CD4-positive, alpha-beta T cell (primary cell): Measurements from ENCODE around the gene MAL. TPM values are rescaled to one million over a fixed set of nuclear protein-coding genes. Genes with fewer than 3 reads are reported as not detected.

Experiments used
- ATAC-seq: fragments of 200-7000 bp; cut with Tn5 transposase; one replicate; pipeline ENCODE4 v1.10.0; 2022; ENCODE audit warnings: mild to moderate bottlenecking; ENCODE audit not compliant: poor library complexity
- CTCF ChIA-PET: fragments of 350-600 bp; sonication (Branson Sonifier 250); formaldehyde crosslinking; loops from one replicate; lab custom pipeline; 2021; ENCODE audit warnings: antibody characterized with exemption, inconsistent platforms; lab: Charles Lee
- POLR2A ChIA-PET: fragments of 350-600 bp; sonication (Branson Sonifier 250); formaldehyde crosslinking; loops from one replicate; lab custom pipeline; 2021; ENCODE audit warnings: antibody characterized with exemption, inconsistent platforms; lab: Charles Lee
- DNase-seq, 14 experiments: peaks; one replicate each; pipeline ENCODE4 v3.0.0-alpha.2; 2013 to 2020; ENCODE audit warnings: mixed read lengths in 2 of 14
- H3K27ac ChIP-seq, 2 donors: one replicate each; pipeline versions ENCODE4 v1.5.1 to v1.7.0; 2013; ENCODE audit warnings: low read length in 2 of 2, low read depth in 1 of 2, mild to moderate bottlenecking in 1 of 2
- H3K27me3 ChIP-seq, 2 experiments: 1 replicate in 1 of 2; 2 replicates in 1 of 2; pipeline versions ENCODE4 v1.6.1 to v1.7.0; 2013; ENCODE audit warnings: low read length in 2 of 2, control low read depth in 1 of 2, mild to moderate bottlenecking in 1 of 2, moderate library complexity in 1 of 2; ENCODE audit not compliant: insufficient read depth in 2 of 2, control insufficient read depth in 1 of 2
- H3K36me3 ChIP-seq: one replicate; pipeline ENCODE4 v1.6.1; 2013; ENCODE audit warnings: low read length, control low read depth; ENCODE audit not compliant: insufficient read depth
- H3K4me1 ChIP-seq: one replicate; pipeline ENCODE4 v1.6.1; 2013; ENCODE audit warnings: low read length, control low read depth; ENCODE audit not compliant: insufficient read depth
- H3K4me3 ChIP-seq: one replicate; pipeline ENCODE4 v1.5.1; 2013; ENCODE audit warnings: mild to moderate bottlenecking, low read length, moderate library complexity
- H3K9me3 ChIP-seq, 2 experiments: 1 replicate in 1 of 2; 2 replicates in 1 of 2; pipeline versions ENCODE4 v1.6.1 to v1.7.0; 2013; ENCODE audit warnings: low read length in 2 of 2, mild to moderate bottlenecking in 2 of 2, control low read depth in 1 of 2, moderate library complexity in 1 of 2; ENCODE audit not compliant: control insufficient read depth in 1 of 2, insufficient read depth in 1 of 2
- H3K27ac Mint-ChIP-seq: one replicate; pipeline ENCODE4 v1.8.0; 2020; ENCODE audit warnings: mixed read lengths
- H3K27me3 Mint-ChIP-seq: one replicate; pipeline ENCODE4 v1.8.0; 2021; ENCODE audit warnings: mixed read lengths
- H3K36me3 Mint-ChIP-seq: one replicate; pipeline ENCODE4 v1.8.0; 2021; ENCODE audit warnings: low read depth, mixed read lengths
- H3K4me1 Mint-ChIP-seq: one replicate; pipeline ENCODE4 v1.8.0; 2021; ENCODE audit warnings: low read depth, mixed read lengths
- H3K4me3 Mint-ChIP-seq: one replicate; pipeline ENCODE4 v1.8.0; 2020; ENCODE audit warnings: mild to moderate bottlenecking, mixed read lengths
- H3K9me3 Mint-ChIP-seq: one replicate; pipeline ENCODE4 v1.8.0; 2020; ENCODE audit warnings: mixed read lengths
- intact Hi-C, 2 experiments: fragments of 100-400 bp; cut with DNase I in 1 of 2; cut with micrococcal nuclease in 1 of 2; formaldehyde crosslinking; loops; one replicate each; pipeline versions ENCODE4 v1.15.1 to v1.9.0; 2023 to 2025; cut with DNase I, micrococcal nuclease
- total RNA-seq, 174 experiments: library from RNA in 2 of 174; stranded (reverse) in 2 of 174; gene quantifications; one replicate each; pipeline ENCODE4 v1.2.3 and lab custom pipeline; 2021 to 2026
- TF ChIP-seq, protein P1 (sequence below): fragments of 200-600 bp; IDR thresholded peaks from one replicate; pipeline ENCODE4 v1.8.0; 2022; ENCODE audit warnings: antibody characterized with exemption, mild to moderate bottlenecking

MAL gene
- total RNA-seq, 2 experiments from 2014 or later = 101 to 102 TPM

DNA sequence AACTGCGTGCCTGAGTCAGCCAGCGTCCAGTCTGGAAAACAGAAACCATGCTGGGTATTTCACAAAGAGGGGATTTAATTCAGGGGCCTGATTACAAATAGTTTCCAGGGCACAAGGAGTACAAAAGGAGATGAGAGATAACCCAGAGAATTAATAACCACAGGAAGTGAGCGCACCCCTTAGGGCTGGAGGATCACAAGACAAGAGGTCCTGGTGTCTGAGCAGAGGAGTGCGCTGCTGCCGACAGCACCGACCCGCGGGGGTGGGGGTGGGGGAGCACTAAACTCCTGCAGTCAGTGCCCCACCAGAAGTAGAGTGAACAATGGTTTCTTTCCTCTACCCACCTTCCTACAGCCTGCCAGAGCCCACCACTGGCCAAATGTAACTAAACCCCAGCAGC is 20.8 kb upstream of the MAL start:
- ATAC-seq (no peak), DNase-seq (no peak)
- peaks cover 12% of the 10 kb centered on the region for H3K27me3 Mint-ChIP-seq
- H3K4me1 Mint-ChIP-seq = no peaks in the 10 kb centered on the region
- H3K27ac Mint-ChIP-seq = no peak overlapping the region
- peaks cover 0 to 3% of the 10 kb centered on the region in 2 experiments for H3K27me3 ChIP-seq
- ChIA-PET POLR2A (no interaction called here), CTCF (no interaction called here)
- no peak overlapping the region for H3K4me3 Mint-ChIP-seq
- H3K9me3 ChIP-seq = no peaks in the 10 kb centered on the region
- H3K27ac ChIP-seq = no peak overlapping the region
- H3K4me1 ChIP-seq = no peaks in the 10 kb centered on the region
- no peak overlapping the region for H3K4me3 ChIP-seq
- TF ChIP-seq, protein P1, sequence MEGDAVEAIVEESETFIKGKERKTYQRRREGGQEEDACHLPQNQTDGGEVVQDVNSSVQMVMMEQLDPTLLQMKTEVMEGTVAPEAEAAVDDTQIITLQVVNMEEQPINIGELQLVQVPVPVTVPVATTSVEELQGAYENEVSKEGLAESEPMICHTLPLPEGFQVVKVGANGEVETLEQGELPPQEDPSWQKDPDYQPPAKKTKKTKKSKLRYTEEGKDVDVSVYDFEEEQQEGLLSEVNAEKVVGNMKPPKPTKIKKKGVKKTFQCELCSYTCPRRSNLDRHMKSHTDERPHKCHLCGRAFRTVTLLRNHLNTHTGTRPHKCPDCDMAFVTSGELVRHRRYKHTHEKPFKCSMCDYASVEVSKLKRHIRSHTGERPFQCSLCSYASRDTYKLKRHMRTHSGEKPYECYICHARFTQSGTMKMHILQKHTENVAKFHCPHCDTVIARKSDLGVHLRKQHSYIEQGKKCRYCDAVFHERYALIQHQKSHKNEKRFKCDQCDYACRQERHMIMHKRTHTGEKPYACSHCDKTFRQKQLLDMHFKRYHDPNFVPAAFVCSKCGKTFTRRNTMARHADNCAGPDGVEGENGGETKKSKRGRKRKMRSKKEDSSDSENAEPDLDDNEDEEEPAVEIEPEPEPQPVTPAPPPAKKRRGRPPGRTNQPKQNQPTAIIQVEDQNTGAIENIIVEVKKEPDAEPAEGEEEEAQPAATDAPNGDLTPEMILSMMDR = no peak
- no peaks in the 10 kb centered on the region for H3K36me3 ChIP-seq
- intact Hi-C loops = no loop called here
- no peaks in the 10 kb centered on the region for H3K36me3 Mint-ChIP-seq
- H3K9me3 Mint-ChIP-seq = no peaks in the 10 kb centered on the region

DNA sequence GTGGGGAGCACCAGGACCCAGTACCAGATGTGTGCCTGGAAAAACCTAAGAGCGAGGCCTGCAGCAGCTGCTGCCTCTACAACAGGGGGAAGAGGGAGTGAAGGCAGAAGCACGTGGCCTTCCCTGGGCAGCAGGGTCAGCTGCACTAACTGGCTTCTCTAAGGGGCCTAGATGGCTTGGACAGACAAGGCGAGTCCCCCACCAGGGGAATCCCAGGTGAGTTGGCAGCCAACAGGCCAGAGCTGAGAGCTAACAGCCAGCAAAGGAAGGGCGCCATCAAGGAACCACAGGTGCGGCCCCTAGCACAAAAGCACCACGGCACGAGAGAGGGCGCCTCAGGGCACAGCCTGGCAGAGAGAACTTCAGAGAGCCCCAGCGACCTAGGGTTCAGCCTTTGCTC is 19.8 kb upstream of the MAL start:
- Histone ChIP-seq H3K27me3 (peaks cover 0 to 3% of the 10 kb centered on the region in 2 experiments), H3K4me1 (no peaks in the 10 kb centered on the region), H3K36me3 (no peaks in the 10 kb centered on the region), H3K4me3 (no peak overlapping the region), H3K9me3 (no peaks in the 10 kb centered on the region), H3K27ac (no peak overlapping the region)
- H3K4me1 Mint-ChIP-seq = no peaks in the 10 kb centered on the region
- TF ChIP-seq, protein P1 = no peak
- no peak for ATAC-seq
- ChIA-PET POLR2A (no interaction called here), CTCF (no interaction called here)
- H3K27me3 Mint-ChIP-seq = peaks cover 11% of the 10 kb centered on the region
- intact Hi-C loops = no loop called here
- H3K9me3 Mint-ChIP-seq = no peaks in the 10 kb centered on the region
- no peak overlapping the region for H3K4me3 Mint-ChIP-seq
- no peak overlapping the region for H3K27ac Mint-ChIP-seq
- DNase-seq = no peak
- no peaks in the 10 kb centered on the region for H3K36me3 Mint-ChIP-seq

DNA sequence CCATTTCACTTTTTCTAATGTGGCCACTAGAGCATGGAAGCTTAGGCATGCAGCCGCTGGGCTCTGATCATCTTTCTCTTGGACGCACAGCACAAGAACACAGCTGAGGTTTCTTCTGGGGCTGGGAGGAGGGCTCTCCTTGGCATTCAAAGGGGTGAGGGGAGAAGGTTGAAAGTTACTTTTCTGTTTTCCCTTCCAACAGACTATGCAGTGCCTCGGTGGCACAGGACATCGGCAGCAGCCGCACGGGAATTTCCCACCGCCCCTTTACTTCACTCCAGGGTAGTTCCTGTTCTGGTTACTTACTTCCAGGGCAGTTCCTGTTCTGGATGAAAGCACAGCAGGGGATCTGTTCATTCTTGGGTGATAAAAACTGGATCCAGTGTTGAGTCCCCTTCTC is 18.9 kb upstream of the MAL start:
- no peak for ATAC-seq
- Histone ChIP-seq H3K4me1 (no peaks in the 10 kb centered on the region), H3K27me3 (peaks cover 0 to 3% of the 10 kb centered on the region in 2 experiments), H3K4me3 (no peak overlapping the region), H3K9me3 (no peaks in the 10 kb centered on the region), H3K36me3 (no peaks in the 10 kb centered on the region), H3K27ac (no peak overlapping the region)
- H3K9me3 Mint-ChIP-seq = no peaks in the 10 kb centered on the region
- no peak for DNase-seq
- peaks cover 11% of the 10 kb centered on the region for H3K27me3 Mint-ChIP-seq
- H3K27ac Mint-ChIP-seq = no peak overlapping the region
- intact Hi-C loops = no loop called here
- no peaks in the 10 kb centered on the region for H3K4me1 Mint-ChIP-seq
- TF ChIP-seq, protein P1 = no peak
- CTCF ChIA-PET = no interaction called here
- POLR2A ChIA-PET = no interaction called here
- H3K4me3 Mint-ChIP-seq = no peak overlapping the region
- H3K36me3 Mint-ChIP-seq = no peaks in the 10 kb centered on the region
